SK-N-SH (cell line): ENCODE results near the gene SEC24D. TPM values are rescaled to one million over a fixed set of nuclear protein-coding genes. Genes with fewer than 3 reads are reported as not detected.

Source experiments
- CTCF ChIA-PET: fragments of 300-600, 350-600 bp; formaldehyde crosslinking; extraction: SDS; loops from one replicate; lab custom pipeline; 2021; lab: Yijun Ruan, JAX
- POLR2A ChIA-PET: fragments of 350-600 bp; sonication (Branson Sonifier 250); formaldehyde crosslinking; extraction: SDS; loops from one replicate; lab custom pipeline; 2020; ENCODE audit warnings: antibody characterized with exemption, inconsistent platforms; lab: Yijun Ruan, JAX
- DNase-seq: peaks from one replicate; pipeline ENCODE4 v3.0.0; 2012
- H2AFZ ChIP-seq: fragments of 200-600 bp; sonication (generic); 2 replicates; pipeline ENCODE4 v1.8.1; 2016; ENCODE audit warnings: antibody characterized with exemption, mild to moderate bottlenecking, low read depth
- H3F3A ChIP-seq: fragments of 200-600 bp; sonication (generic); replicated peaks from 2 replicates; pipeline ENCODE3; 2016; ENCODE audit warnings: antibody characterized with exemption, mild to moderate bottlenecking; ENCODE audit not compliant: insufficient read depth
- H3K27ac ChIP-seq, 2 experiments: fragments of 200-500 bp in 1 of 2; fragments of 200-600 bp in 1 of 2; sonication (Bioruptor generic) in 1 of 2; sonication (generic), shearing (Covaris generic) in 1 of 2; 2 replicates each; pipeline versions ENCODE4 v1.5.1 to v1.6.1; 2014 to 2016; ENCODE audit warnings: low read depth in 2 of 2, inconsistent platforms in 1 of 2, low read length in 1 of 2, mild to moderate bottlenecking in 1 of 2, mixed read lengths in 1 of 2
- H3K27me3 ChIP-seq: fragments of 200-600 bp; sonication (generic), shearing (Covaris generic); 2 replicates; pipeline ENCODE4 v1.6.1; 2016; ENCODE audit warnings: mixed run types; ENCODE audit not compliant: insufficient read depth
- H3K36me3 ChIP-seq, 2 experiments: fragments of 200-500 bp in 1 of 2; fragments of 200-600 bp in 1 of 2; sonication (Bioruptor generic) in 1 of 2; sonication (generic) in 1 of 2; replicated peaks in 1 of 2; 2 replicates each; pipeline versions ENCODE3 to v1.5.1; 2014 to 2016; ENCODE audit warnings: low read length in 1 of 2, mild to moderate bottlenecking in 1 of 2; ENCODE audit not compliant: insufficient read depth in 2 of 2, control insufficient read depth in 1 of 2
- H3K4me1 ChIP-seq, 2 experiments: fragments of 200-500 bp in 1 of 2; fragments of 200-600 bp in 1 of 2; sonication (Bioruptor generic) in 1 of 2; sonication (generic), shearing (Covaris generic) in 1 of 2; 2 replicates each; pipeline versions ENCODE4 v1.5.1 to v1.6.1; 2014 to 2016; ENCODE audit warnings: low read depth in 1 of 2, low read length in 1 of 2, mixed run types in 1 of 2; ENCODE audit not compliant: insufficient read depth in 2 of 2, control insufficient read depth in 1 of 2
- H3K4me2 ChIP-seq: fragments of 200-600 bp; sonication (generic), shearing (Covaris generic); 2 replicates; pipeline ENCODE4 v1.6.1; 2017; ENCODE audit warnings: mixed run types
- H3K4me3 ChIP-seq, 2 experiments: fragments of 200-500 bp in 1 of 2; fragments of 200-600 bp in 1 of 2; sonication (Bioruptor generic) in 1 of 2; sonication (generic), shearing (Covaris generic) in 1 of 2; 2 replicates each; pipeline versions ENCODE4 v1.5.1 to v1.8.1; 2014 to 2016; ENCODE audit warnings: low read depth in 2 of 2, inconsistent platforms in 1 of 2, low read length in 1 of 2, mild to moderate bottlenecking in 1 of 2, mixed read lengths in 1 of 2, moderate library complexity in 1 of 2
- H3K79me2 ChIP-seq: fragments of 200-600 bp; sonication (generic); 2 replicates; pipeline ENCODE4 v1.8.1; 2017; ENCODE audit warnings: mild to moderate bottlenecking; ENCODE audit not compliant: insufficient read depth
- H3K9ac ChIP-seq: fragments of 200-600 bp; sonication (generic); 2 replicates; pipeline ENCODE4 v1.6.1; 2017; ENCODE audit warnings: mixed run types
- H3K9me2 ChIP-seq: fragments of 200-600 bp; sonication (generic); 2 replicates; pipeline ENCODE4 v1.6.1; 2017; ENCODE audit warnings: mixed run types
- H3K9me3 ChIP-seq: fragments of 200-600 bp; sonication (generic); 2 replicates; pipeline ENCODE4 v1.6.1; 2017; ENCODE audit warnings: mixed run types, mild to moderate bottlenecking, moderate library complexity
- H4K20me1 ChIP-seq: fragments of 200-600 bp; sonication (generic); 2 replicates; pipeline ENCODE4 v1.6.1; 2017; ENCODE audit warnings: mild to moderate bottlenecking, mixed run types; ENCODE audit not compliant: insufficient read depth
- CHD2 ChIP-seq: fragments of 150-350 bp; IDR thresholded peaks from 2 replicates; pipeline ENCODE4 v1.6.1; 2018; ENCODE audit warnings: low read length; ENCODE audit not compliant: partially characterized antibody
- CTCF ChIP-seq: fragments of 200-600 bp; sonication (generic); IDR thresholded peaks from 2 replicates; pipeline ENCODE4 v1.6.1; 2017; ENCODE audit warnings: antibody characterized with exemption, mild to moderate bottlenecking, moderate library complexity
- ELF1 ChIP-seq: IDR thresholded peaks from 2 replicates; pipeline ENCODE4 v1.4.0; 2012
- FOXM1 ChIP-seq: IDR thresholded peaks from 2 replicates; pipeline ENCODE4 v1.4.0; 2012; ENCODE audit warnings: low read depth, mild to moderate bottlenecking
- NRF1 ChIP-seq: IDR thresholded peaks from 2 replicates; pipeline ENCODE4 v1.6.1; 2012; ENCODE audit warnings: low read depth, mild to moderate bottlenecking, low read length
- PBX3 ChIP-seq: IDR thresholded peaks from 2 replicates; pipeline ENCODE4; 2012
- POLR2AphosphoS5 ChIP-seq: IDR thresholded peaks from 2 replicates; pipeline ENCODE4 v1.6.1; 2012; ENCODE audit warnings: low read depth, low read length
- RAD21 ChIP-seq: IDR thresholded peaks from 2 replicates; pipeline ENCODE4 v1.6.1; 2012; ENCODE audit warnings: mild to moderate bottlenecking, low read length
- REST ChIP-seq: IDR thresholded peaks from 2 replicates; pipeline ENCODE4 v1.6.1; 2012; ENCODE audit warnings: mild to moderate bottlenecking, low read depth, low read length, moderate library complexity
- RXRA ChIP-seq: IDR thresholded peaks from 2 replicates; pipeline ENCODE4 v1.4.0; 2012; ENCODE audit warnings: low read depth, mild to moderate bottlenecking, borderline replicate concordance
- SIN3A ChIP-seq: IDR thresholded peaks from 2 replicates; pipeline ENCODE4 v1.6.1; 2012; ENCODE audit warnings: low read depth, mild to moderate bottlenecking, low read length, moderate library complexity, borderline replicate concordance
- SMC3 ChIP-seq: IDR thresholded peaks from 2 replicates; pipeline ENCODE4 v1.6.1; 2012; ENCODE audit warnings: low read depth, low read length, improper control_type of control experiment
- TAF1 ChIP-seq: IDR thresholded peaks from 2 replicates; pipeline ENCODE4 v1.6.1; 2012; ENCODE audit warnings: low read depth, mild to moderate bottlenecking, low read length, moderate library complexity, borderline replicate concordance
- USF1 ChIP-seq: IDR thresholded peaks from 2 replicates; pipeline ENCODE4 v1.4.0; 2012; ENCODE audit warnings: low read depth, borderline replicate concordance
- YY1 ChIP-seq: IDR thresholded peaks from 2 replicates; pipeline ENCODE4 v1.4.0; 2012; ENCODE audit warnings: low read depth, mild to moderate bottlenecking
- WGBS: methylation state at CpG from one replicate; pipeline ENCODE4 v1.1.6; 2017; ENCODE audit warnings: low lambda C conversion rate; 5-methylcytosine and 5-hydroxymethylcytosine counted together
- polyA plus RNA-seq, 3 experiments: library from polyadenylated mRNA; depleted of rRNA; stranded (reverse); fragments of >200 nt; gene quantifications; 2 replicates each; pipeline ENCODE4 v1.2.3, GENCODE V29; 2012

SEC24D gene
- 30.4 and 32.2 TPM in 2 replicates for polyA plus RNA-seq (2012; rRNA removed)
- 44.4 and 51.4 TPM in 2 replicates for polyA plus RNA-seq (2012; cell fraction: cytosol; rRNA removed)
- 28.7 and 75.4 TPM in 2 replicates for polyA plus RNA-seq (2012; cell fraction: nucleus; rRNA removed)

- ChIA-PET POLR2A (interaction anchor here (0.6 to 2.7 kb wide), 4 partner anchors 13 to 64 kb away, joined by 3 to 9 read pairs (median 6); no protein-coding TSS in a partner anchor), CTCF (interaction anchor here (0.7 to 6.4 kb wide), 7 partner anchors 10 to 76 kb away, joined by 3 to 28 read pairs (median 4); partner anchors contain the start of gene SYNPO2)
- Histone ChIP-seq H3F3A (peaks cover 8% of the 10 kb centered on the region), H3K9me3 (no peaks in the 10 kb centered on the region), H3K79me2 (peaks cover 52% of the 10 kb centered on the region), H3K9ac (peak within 1 kb of the TSS; percentile 96), H3K9me2 (no peaks in the 10 kb centered on the region), H3K4me1 (peaks cover 8 to 24% of the 10 kb centered on the region in 2 experiments; a peak in 3 of 4 replicates), H3K27me3 (no peaks in the 10 kb centered on the region), H3K4me2 (peak within 1 kb of the TSS; percentile 84), H3K4me3 (peak within 1 kb of the TSS; percentile 84 to 96), H3K36me3 (peaks cover 26 to 34% of the 10 kb centered on the region in 2 experiments), H3K27ac (peak within 1 kb of the TSS; percentile 90 to 95), H2AFZ (peak within 1 kb of the TSS; percentile 95), H4K20me1 (peaks cover 39% of the 10 kb centered on the region)
- TF ChIP-seq USF1 (no peak; the same call in 1 of the 2 replicates), RXRA (no peak), SIN3A (peak; percentile 75; the same call in 1 of the 2 replicates), NRF1 (peak; percentile 96), PBX3 (peak; percentile 19; the same call in 1 of the 2 replicates), REST (no peak), SMC3 (0 out of 2 replicates have a peak, but pooled peaks have one; percentile 20), CHD2 (peak; percentile 7), CTCF (0 out of 2 replicates have a peak, but pooled peaks have one; percentile 6), RAD21 (no peak), POLR2AphosphoS5 (0 out of 2 replicates have a peak, but pooled peaks have one; percentile 36), FOXM1 (no peak), YY1 (peak; percentile 27; the same call in 1 of the 2 replicates), ELF1 (no peak), TAF1 (peak; percentile 73)
- DNase-seq = peak; percentile 99
- 1% methylated on average over 38 of the region's 69 CpGs for WGBS
Measured at GRCh38 chr4:118835571-118836300, at the start of gene SEC24D. TSS of gene SEC24D (minus strand) at chr4:118836126. CDS start at chr4:118833696, 2,430 bp downstream.
